T1000 (cell line): ENCODE data around the gene VAV3.

ENCODE experiments used
- DNase-seq: peaks from one replicate; lab custom pipeline; 2025; ENCODE audit warnings: mixed read lengths; lab: John Stamatoyannopoulos, UW

The VAV3 gene

DNA sequence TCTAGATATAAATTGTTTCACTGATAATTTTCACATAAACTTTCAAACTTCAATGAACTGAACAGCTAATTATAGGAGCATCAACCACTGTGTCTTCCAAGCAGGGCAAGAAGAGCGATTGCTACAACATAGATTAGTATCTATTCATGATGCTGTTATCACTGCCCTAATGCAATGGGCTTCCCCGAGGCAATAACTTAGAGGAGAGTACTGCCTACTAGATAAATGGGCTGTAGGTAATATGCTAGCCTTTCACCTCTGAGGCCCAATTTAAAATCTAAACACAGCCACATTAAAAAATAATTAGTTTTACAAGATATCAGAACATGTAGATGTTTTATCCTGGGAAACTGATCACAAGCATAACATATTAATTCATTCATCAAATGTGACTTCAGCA is 318.0 kb downstream of the VAV3 start:
- no peak for DNase-seq

- no peak for DNase-seq
These were observed 321.2 kb downstream of the VAV3 start for GRCh38 chr1:107643766-107644165.

- no peak for DNase-seq
These were observed 324.8 kb downstream of the VAV3 start for GRCh38 chr1:107640207-107640606.

DNA sequence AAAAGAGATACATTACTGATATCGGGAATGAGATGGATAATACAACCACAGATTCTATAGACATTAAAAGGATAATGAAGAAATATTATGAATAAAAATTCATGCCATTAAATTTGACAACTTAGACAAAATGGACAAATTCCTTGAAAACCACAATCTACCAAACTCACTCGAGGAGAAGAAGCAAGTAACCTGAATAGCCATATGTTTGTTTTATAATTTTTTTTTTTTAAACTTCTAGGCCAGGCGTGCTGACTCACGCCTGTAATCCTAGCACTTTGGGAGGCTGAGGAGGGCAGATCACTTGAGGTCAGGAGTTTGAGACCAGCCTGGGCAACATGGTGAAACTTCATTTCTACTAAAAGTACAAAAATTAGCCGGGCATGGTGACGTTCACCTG is 327.9 kb downstream of the VAV3 start:
- no peak for DNase-seq

- DNase-seq, result no peak
These were observed 331.4 kb downstream of the VAV3 start for GRCh38 chr1:107633596-107633995.

DNA sequence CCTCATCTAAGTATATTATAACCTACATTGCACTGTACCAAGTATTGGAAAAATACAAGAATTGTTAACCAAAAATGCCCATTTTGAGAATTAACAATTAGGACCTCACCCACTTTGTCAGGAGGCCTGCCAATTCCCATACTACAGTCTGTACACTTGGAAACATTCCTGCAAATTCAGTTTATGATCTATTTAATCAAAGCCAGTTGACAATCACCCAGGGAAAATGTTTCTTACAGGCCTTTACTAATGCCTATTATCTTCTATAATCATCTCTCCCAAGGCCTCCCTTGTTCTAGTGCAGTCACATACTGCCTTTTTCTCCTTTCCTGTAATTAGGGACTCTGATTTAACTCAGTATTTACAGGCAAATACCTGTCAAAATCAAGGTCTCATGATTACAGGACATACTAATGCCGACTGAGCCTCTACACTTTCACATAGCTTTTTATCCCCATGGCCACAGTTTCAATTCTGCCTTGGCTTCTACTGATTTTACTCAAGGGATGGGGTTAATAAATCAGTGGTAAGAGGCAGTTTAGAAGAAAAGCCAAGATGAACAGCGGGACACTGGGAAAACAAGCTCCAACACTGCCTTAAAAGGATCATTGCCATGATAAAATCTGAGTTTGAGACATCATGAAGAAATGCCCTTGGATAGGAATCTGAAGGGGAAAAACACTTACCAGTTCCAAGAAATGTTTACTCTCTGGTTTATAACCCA is 338.7 kb downstream of the VAV3 start:
- no peak for DNase-seq

DNA sequence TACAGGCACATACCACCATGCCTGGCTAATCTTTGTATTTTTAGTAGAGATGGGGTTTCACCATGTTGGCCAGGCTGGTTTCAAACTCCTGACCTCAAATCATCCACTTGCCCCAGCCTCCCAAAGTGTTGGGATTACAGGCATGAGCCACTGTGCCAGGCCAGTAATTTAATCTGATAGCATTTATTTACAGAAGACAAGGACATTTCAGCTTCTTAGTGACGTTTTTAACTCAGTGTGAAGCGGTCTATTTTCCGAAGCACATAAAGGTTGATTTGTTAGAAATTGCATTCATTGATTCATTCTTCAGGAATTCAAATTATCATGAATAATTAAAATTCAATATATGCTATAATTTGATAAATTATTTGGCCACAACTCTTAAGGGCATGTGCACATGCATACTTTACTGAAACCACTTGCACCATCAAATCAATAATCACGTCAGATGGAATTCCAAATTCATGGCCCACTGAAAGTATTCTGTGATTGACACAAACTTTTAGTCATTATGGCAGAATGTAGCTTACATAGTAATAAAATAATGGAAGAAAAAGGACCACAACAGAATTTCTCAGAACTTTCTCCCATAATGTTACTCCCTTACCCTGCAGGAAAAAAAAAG is 339.5 kb downstream of the VAV3 start:
- no peak for DNase-seq

GRCh38 chr1:107623431-107623830 is 341.5 kb downstream of the VAV3 start:
- no peak for DNase-seq

DNA sequence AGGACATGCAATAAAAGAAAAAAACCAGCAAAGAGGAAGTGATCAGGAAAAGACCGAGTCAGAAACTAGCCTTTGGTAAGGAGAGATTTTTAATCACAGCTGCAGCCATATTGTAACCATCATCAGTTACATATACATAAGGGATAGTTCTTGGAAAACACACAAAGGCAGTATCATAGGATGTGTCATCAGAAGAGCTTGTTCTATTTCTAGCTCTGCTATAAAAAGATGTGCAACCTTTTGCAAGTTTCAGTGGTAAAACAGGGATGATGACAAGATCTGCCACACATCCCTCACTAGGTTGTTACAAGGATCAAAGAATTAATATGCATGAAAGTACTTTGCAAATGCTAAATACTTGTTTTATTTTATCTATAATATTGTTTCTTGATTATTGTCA is 342.0 kb downstream of the VAV3 start:
- DNase-seq, result no peak

DNA sequence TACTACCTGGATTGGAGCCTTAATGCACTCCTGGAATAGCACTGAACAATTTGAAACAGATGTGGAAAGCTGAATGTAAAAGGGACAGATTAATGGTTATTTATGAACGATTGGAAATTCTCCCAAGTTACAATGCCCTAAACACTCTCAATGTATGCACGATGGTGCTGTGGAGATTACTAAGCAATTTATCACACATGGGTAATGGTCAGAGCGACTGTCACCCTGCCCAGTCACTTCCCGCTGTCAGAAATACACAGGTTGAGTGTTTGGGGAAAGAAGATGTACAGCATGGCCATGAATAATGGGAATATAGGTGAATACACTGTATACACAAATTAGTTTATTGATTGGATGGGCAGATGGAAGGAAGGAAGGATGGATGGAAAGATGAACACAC is 342.4 kb downstream of the VAV3 start:
- DNase-seq, result no peak

DNA sequence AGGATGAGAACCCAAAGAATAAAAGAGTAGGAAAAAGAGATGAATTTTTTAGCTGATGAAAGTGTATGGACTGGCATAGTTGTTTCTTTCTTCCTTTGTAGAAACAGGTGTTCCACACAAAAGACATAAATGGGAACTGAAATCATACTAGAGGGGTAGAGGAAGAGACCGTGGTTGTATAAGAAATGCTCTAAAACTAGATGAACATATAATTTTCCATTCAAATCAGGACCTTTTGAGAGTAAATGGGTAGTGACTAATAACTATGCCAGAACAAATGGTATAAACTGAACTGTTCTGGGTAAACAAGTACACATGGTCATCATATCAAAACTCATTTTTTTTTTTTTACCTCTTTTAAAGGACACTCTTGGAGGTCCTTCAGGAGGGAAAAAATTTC is 344.2 kb downstream of the VAV3 start:
- no peak for DNase-seq

DNA sequence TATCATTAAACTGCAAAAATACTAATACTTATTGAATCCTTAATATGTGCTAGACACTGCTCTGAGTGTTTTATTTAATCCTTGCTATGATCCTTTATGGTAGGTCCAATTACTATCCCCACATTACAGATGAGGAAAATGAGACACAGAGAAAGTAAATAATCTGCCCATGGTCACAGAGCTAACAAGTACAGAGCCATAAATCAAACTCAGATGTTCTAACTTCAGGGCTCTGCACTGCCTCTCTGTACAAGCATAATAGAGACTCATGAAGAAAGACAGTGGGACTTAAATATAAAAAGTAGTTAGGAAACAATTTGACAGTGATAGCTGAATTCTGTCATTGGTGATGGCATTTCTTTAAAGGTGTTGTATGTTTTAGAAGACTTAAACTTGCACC is 346.4 kb downstream of the VAV3 start:
- no peak for DNase-seq

- DNase-seq, result no peak
These were observed 347.1 kb downstream of the VAV3 start for GRCh38 chr1:107617921-107618320.

- DNase-seq, result no peak
These were observed 347.5 kb downstream of the VAV3 start for GRCh38 chr1:107617456-107617855.

DNA sequence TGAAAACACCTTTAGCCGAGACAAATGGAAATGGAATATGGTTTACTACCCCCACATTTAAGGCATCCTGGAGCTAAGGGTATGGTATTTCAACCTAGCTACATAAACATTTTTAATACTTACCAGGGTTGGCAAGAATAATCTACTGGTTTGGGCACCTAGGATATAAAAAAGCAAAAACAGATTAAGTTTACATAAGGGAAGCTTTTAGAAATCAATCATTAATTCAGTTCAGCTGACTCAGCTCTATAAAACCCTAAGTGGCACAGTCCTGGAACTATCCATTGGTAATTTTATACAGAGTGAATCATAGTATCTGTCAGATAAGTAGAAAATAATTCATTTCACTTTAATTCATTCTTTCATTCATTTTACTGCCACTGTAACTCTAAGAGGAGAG is 355.2 kb downstream of the VAV3 start:
- DNase-seq, result no peak

- no peak for DNase-seq
These were observed 360.2 kb downstream of the VAV3 start for GRCh38 chr1:107604825-107605224.

DNA sequence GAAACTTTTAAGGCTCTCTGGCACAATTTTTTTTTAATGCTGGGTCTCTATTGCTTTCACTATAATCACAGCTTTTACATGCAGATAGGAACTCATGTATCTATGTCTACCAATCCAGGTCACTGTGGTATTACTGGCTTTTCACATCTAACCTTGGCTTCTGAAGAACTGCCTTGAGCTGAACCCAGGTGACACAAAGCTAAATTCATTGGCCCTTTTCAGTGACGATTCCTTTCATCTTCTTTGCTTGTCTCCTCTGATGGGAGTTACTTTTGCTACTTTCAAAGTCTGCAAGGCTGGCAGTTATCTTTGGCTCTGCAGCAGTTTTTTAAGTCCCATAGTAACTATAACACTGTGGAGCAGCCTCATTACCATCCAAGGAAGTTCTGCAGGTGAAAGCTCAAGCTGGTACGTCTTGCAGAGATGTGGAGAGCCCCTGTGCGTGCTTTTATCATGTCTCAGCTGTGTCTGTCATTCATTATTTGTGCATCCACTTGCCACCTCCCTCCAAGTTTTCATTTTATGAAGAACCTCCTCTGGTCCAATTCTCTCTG is 364.3 kb downstream of the VAV3 start:
- DNase-seq, result no peak

GRCh38 chr1:107599220-107599619 is 365.8 kb downstream of the VAV3 start:
- no peak for DNase-seq

GRCh38 chr1:107597290-107597689 is 367.7 kb downstream of the VAV3 start:
- no peak for DNase-seq

DNA sequence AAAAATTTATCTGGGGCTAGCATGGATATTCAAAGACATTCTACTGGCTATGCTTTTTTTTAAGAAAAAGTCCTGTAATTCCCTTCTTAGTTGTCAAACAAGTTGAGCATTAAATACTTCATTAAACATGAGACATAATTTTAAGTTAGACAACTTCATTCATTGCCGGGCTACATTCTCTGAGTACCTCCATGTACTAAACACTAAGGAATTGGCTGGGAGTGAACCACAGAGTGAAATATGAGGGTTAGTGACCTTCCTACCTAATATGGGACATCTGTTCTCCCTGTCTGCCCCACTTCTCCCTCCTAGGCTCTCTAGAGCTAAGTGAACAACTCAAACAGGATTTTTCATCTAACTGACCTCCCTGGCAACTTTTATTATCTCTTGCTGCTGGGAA is 370.4 kb downstream of the VAV3 start:
- no peak for DNase-seq

GRCh38 chr1:107593501-107594209 is 371.3 kb downstream of the VAV3 start:
- no peak for DNase-seq

DNA sequence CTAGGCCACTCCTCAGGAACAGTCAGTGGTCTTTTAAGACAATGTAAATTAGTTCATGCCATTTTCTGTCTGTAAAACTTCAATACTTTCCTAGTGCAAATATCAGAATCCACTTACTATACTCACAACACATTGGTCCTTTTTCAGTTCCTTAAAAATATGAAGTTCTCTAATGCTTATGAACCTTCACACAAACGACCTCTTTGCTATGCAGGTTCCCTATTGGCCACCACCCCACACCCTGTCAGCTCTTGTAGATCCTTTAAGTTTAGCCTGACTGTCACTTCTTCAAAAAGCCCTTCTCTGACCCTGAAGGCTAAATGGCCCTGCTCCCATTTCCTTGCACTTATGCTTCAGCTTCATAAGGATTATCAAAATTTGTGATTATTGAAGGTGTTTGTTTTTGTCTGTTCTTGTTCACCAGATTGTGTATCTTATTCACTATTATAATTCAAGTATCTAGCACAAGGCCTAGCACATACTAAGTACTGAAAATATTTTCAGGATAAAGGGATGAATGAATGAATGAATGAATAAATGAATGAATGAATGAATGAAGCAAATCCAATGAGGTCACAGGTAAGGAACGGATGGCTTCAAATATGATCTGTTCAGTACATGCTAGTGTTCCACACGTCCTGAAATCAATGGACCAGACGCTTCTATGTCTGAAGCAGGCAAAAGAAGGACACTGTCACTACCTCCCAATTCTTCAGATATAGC is 373.9 kb downstream of the VAV3 start:
- DNase-seq, result no peak
